Sigmoid colon (tissue), 4 donors: Measurements from ENCODE around the gene CDC7.

Experiments
- CTCF ChIP-seq, 4 experiments: fragments of 450-650 bp in 3 of 4; fragments of 200-600 bp in 1 of 4; IDR thresholded peaks; one replicate each; pipeline ENCODE4 v1.5.1; 2016 to 2019; ENCODE audit warnings: antibody characterized with exemption in 4 of 4, mild to moderate bottlenecking in 3 of 4, moderate library complexity in 2 of 4
- EP300 ChIP-seq, 4 donors: sonication (generic); formaldehyde crosslinking; IDR thresholded peaks; one replicate each; pipeline ENCODE4 v1.6.1; 2017; ENCODE audit warnings: antibody characterized with exemption in 4 of 4
- POLR2A ChIP-seq, 2 donors: fragments of 450-650 bp; IDR thresholded peaks; one replicate each; pipeline ENCODE4 v1.6.1; 2016; ENCODE audit warnings: antibody characterized with exemption in 2 of 2, mild to moderate bottlenecking in 2 of 2, moderate library complexity in 2 of 2

- TF ChIP-seq EP300 (IDR thresholded peaks at IDR 0.05) = no peak
- no peak for TF ChIP-seq POLR2A (IDR thresholded peaks at IDR 0.05)
- TF ChIP-seq CTCF (IDR thresholded peaks at IDR 0.05) = no peak
Measured at GRCh38 chr1:91529856-91530255, 29.2 kb downstream of the CDC7 start.
